Activated naive CD8-positive, alpha-beta T cell (primary cell): Measurements from ENCODE around the gene AFP.

Experiments used
- H3K27ac Mint-ChIP-seq: one replicate; pipeline ENCODE4 v1.8.0; 2021; ENCODE audit warnings: mixed read lengths
- H3K27me3 Mint-ChIP-seq: one replicate; pipeline ENCODE4 v1.8.0; 2021; ENCODE audit warnings: mixed read lengths
- H3K36me3 Mint-ChIP-seq: one replicate; pipeline ENCODE4 v1.8.0; 2021; ENCODE audit warnings: mixed read lengths
- H3K4me1 Mint-ChIP-seq: one replicate; pipeline ENCODE4 v1.8.0; 2021; ENCODE audit warnings: low read depth, mixed read lengths
- H3K4me3 Mint-ChIP-seq: one replicate; pipeline ENCODE4 v1.8.0; 2021; ENCODE audit warnings: mild to moderate bottlenecking, mixed read lengths
- H3K9me3 Mint-ChIP-seq: one replicate; pipeline ENCODE4 v1.8.0; 2021; ENCODE audit warnings: low read depth, mixed read lengths

AFP gene

DNA sequence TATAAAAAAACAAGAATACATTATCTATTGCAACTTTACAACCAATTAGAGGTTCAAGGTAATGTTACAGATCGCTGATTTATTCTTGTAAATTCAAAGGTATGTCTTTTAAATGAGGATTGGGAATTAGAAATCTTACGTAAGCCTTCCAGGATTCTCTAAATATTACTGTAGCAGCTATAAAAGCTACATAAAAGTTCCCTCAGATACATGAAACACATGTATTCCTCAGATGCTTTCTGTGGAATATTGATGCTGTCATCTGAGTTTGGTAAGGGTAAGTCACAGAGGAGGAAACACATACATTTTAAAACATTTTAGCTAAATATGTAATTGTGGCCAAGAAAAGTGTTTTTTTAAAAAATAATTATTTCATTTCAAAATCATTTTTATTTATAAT, 3.4 kb downstream of the AFP start:
- H3K36me3 Mint-ChIP-seq = no peaks in the 10 kb centered on the region
- no peaks in the 10 kb centered on the region for H3K9me3 Mint-ChIP-seq
- H3K4me3 Mint-ChIP-seq = no peak overlapping the region
- H3K27me3 Mint-ChIP-seq = peaks cover 9% of the 10 kb centered on the region
- H3K4me1 Mint-ChIP-seq = no peaks in the 10 kb centered on the region
- H3K27ac Mint-ChIP-seq = no peak overlapping the region

DNA sequence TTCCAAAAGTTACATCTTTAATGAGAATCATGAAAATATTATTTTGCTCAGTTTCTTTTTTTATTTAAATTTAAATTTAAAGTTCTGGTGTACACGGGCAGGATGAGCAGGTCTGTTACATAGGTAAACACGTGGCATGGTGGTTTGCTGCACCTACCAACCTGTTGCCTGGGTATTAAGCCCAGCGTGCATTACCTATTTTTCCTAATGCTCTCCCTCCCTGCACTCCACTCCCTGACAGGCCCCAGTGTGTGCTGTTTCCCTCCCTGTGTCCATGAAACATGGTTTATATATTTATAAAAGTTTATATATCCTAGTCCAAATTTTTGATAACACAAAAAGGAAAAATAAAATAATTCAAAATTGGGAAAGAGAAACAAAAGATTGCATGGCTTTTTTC, 4.0 kb downstream of the AFP start:
- H3K36me3 Mint-ChIP-seq = no peaks in the 10 kb centered on the region
- H3K27ac Mint-ChIP-seq = no peak overlapping the region

DNA sequence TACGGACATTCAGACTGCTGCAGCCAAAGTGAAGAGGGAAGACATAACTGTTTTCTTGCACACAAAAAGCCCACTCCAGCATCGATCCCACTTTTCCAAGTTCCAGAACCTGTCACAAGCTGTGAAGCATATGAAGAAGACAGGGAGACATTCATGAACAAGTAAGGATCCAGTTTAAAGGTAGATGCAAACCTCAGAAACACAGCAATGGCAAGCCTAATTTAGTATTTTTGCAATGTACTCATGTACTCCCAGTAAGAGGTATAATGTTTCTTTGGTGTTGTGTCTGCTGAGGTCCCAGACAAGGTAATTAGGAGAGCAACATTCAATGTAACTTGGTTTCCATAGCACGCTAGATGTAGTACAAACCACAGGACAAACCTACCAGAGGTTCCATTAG, 4.6 kb downstream of the AFP start:
- H3K4me3 Mint-ChIP-seq = no peak overlapping the region
- no peak overlapping the region for H3K27ac Mint-ChIP-seq
- peaks cover 9% of the 10 kb centered on the region for H3K27me3 Mint-ChIP-seq
- H3K9me3 Mint-ChIP-seq = no peaks in the 10 kb centered on the region
- H3K4me1 Mint-ChIP-seq = no peaks in the 10 kb centered on the region
- H3K36me3 Mint-ChIP-seq = no peaks in the 10 kb centered on the region

More for the DNA sequence above, 4.0 kb downstream of the AFP start:
- no peaks in the 10 kb centered on the region for H3K9me3 Mint-ChIP-seq
- peaks cover 9% of the 10 kb centered on the region for H3K27me3 Mint-ChIP-seq
- no peak overlapping the region for H3K4me3 Mint-ChIP-seq
- H3K4me1 Mint-ChIP-seq = no peaks in the 10 kb centered on the region

DNA sequence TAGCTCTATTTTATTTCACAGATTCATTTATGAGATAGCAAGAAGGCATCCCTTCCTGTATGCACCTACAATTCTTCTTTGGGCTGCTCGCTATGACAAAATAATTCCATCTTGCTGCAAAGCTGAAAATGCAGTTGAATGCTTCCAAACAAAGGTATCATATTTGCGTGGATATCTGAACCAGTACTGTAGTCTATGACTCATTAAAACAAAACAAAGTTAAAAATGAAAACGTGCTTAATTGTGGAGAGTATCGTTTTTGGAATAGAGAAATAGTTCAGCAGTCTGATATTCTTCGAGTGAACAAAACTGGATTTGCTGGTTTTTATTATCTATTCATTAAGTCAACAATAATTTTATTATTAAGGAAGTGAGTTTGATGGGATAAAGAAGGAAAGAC, 6.3 kb downstream of the AFP start:
- Mint-ChIP-seq H3K4me1 (no peaks in the 10 kb centered on the region), H3K27ac (no peak overlapping the region), H3K27me3 (peaks cover 5% of the 10 kb centered on the region)

DNA sequence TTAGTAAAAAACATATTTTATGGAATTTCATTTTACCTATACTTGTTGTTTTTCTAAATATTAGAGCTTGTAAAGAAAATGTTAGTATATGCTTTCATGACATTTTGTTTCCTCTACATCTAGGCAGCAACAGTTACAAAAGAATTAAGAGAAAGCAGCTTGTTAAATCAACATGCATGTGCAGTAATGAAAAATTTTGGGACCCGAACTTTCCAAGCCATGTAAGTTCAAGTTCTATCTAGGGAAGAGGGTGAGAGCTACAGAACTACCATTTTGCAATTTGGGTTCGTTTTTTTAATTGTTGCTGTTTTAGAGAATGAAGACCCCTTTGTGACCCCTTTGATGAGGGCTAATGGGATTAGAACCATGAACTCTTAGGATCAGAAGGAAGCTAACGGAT, 7.2 kb downstream of the AFP start:
- Mint-ChIP-seq H3K9me3 (no peaks in the 10 kb centered on the region), H3K4me3 (no peak overlapping the region), H3K27me3 (peaks cover 6% of the 10 kb centered on the region), H3K27ac (no peak overlapping the region), H3K4me1 (no peaks in the 10 kb centered on the region), H3K36me3 (no peaks in the 10 kb centered on the region)

More for the DNA sequence above, 6.3 kb downstream of the AFP start:
- Mint-ChIP-seq H3K36me3 (no peaks in the 10 kb centered on the region), H3K4me3 (no peak overlapping the region), H3K9me3 (no peaks in the 10 kb centered on the region)

DNA sequence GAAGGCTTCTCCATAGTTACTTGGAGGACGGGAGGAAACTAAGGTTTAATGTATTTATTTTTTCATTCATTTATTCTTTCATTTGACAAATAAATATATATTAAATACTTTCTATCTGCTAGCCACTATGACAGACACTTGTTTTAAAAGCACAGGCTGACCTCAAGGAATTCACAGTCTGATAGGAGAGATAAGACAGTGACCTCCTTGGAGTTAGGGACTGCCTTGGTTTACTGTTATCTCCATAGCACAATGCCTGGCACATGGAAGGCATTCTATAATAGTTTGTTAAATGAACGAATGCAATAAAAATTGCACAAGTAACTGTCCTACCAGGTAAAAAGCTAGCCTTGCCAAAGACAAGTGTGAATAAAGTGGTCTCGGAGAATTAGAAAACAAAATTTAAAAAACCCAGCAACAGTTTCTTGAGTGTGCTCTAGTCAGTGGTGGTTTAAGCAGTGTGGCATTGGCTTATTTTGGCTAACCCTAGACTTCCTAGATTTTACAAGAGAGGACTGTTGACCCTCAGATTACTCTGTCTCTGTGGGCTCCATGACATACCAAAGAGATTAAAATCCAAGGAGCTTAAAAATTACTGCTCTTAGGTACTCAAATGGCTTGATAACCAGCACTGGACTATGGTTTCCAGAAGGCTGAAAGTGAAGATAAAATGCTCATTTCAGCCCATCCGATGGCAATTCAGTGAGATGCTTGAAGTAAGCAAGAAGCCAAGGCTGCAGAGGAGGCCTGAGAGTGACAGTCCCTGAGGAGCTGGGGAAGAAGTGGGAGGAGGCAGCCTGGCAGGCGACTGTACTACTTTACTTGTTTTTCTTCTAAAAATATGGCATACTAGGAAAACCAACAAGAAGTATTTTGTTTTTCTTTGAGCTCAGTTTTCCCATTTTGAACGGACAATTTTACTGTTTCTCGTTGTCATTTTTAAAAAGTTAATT, 9.6 kb downstream of the AFP start:
- Mint-ChIP-seq H3K4me3 (no peak overlapping the region), H3K27ac (no peak overlapping the region), H3K36me3 (no peaks in the 10 kb centered on the region), H3K27me3 (peaks cover 3% of the 10 kb centered on the region), H3K9me3 (no peaks in the 10 kb centered on the region), H3K4me1 (no peaks in the 10 kb centered on the region)

DNA sequence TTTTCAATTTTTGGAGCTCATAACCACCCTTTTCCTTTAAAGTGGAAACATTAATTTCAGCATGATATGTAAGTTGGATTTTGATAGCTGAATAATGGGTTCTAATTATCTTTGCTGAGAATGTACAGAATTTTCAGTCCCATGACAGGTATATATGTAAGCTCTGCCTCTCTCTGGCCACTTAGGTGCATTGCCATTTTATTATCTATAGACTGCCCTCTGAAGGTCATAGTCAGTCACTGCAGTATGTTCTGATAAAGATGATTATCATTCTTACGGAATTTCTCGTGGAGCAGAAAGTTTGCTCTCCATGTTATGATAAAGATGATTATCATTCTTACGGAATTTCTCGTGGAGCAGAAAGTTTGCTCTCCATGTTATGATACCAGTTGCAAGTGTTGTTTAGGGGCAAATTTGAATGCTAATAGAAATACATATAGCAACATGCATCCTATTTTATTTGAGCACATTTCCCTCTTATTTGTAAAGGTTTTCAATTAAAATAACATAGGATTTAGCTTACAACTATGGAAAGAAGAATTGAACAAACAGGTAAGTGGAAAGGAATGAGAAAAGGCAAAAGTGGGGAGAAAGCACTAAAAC, 10.4 kb downstream of the AFP start:
- no peak overlapping the region for H3K4me3 Mint-ChIP-seq
- no peak overlapping the region for H3K27ac Mint-ChIP-seq
- no peaks in the 10 kb centered on the region for H3K9me3 Mint-ChIP-seq
- H3K36me3 Mint-ChIP-seq = no peaks in the 10 kb centered on the region
- peaks cover 2% of the 10 kb centered on the region for H3K27me3 Mint-ChIP-seq
- H3K4me1 Mint-ChIP-seq = no peaks in the 10 kb centered on the region

DNA sequence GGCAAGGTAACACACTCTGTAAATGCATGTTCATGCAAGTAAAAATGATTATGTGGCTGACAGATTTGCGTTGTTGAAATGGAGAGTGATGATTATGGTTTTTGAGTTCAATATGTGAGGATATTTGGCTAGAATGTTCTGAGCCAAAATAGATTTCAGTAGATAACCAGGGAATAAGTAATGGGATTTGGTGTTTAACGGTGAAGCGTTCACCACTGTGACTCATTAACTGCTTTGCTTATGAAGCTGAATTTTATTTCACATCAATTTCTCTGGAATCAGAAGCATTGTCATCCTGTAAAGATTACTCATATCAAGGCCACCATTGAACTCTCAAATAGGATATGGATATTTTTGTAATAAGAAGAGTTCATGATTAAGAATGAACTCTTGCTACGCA, 11.7 kb downstream of the AFP start:
- Mint-ChIP-seq H3K4me3 (no peak overlapping the region), H3K9me3 (no peaks in the 10 kb centered on the region), H3K4me1 (no peaks in the 10 kb centered on the region), H3K36me3 (no peaks in the 10 kb centered on the region), H3K27me3 (peaks cover 2% of the 10 kb centered on the region), H3K27ac (no peak overlapping the region)

DNA sequence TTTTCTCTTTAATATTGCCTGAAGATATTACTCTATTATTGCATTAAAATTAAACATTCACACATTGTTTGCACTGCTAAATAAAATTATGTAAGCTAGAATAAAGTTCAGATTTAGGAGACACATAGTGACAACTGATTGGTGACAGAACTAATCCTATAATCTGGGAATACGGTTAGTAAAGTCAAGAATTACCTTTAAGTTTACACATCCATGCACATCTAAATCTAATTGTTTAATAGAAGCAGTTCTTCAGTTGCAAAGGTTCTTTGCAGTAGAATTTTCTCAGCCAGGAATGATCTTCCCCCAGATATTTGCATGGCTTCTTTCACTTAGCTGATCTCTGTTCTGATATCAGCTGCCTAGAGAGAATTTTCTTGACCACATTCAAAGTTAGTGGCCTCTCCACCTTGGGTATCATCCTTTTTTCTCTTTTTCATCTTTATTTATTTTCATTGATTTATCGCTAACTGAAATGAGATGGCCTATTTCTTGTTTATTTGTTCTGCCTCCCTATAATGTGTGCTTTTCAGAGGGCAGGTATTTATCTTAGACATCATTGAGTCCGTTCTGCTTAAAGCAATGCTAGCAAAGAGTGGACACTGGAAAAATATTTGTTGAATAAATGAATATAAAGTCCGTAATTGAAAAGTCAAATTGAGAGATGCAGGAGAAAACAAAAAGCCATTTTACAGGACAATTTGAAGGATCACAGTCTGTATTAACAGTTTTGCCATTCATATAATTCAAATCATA, 12.6 kb downstream of the AFP start:
- peaks cover 2% of the 10 kb centered on the region for H3K27me3 Mint-ChIP-seq
- no peak overlapping the region for H3K27ac Mint-ChIP-seq
- no peaks in the 10 kb centered on the region for H3K36me3 Mint-ChIP-seq

DNA sequence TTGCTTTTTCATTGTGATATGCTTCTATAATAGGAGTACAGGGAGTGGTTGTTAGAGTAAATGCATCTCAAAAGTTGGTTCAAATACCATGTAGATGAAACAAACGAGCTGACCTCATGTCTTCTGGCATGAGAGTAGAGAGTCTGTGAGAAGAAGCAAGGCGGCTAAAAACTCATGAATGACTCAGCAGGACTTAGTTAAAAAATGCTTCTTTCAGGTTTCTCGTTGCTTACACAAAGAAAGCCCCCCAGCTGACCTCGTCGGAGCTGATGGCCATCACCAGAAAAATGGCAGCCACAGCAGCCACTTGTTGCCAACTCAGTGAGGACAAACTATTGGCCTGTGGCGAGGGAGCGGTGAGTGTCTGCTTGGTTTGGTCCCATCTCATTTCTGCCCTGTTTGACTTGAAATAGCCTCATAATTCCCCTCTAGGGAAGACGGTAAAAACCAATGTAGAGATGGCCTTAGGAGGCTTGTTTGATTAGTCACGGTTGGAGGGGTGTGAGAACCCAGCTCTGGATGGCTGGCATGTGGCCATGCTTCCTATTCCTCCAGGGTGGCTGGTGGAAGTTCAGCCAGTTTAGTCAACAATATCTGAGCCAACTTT, 14.5 kb downstream of the AFP start:
- Mint-ChIP-seq H3K36me3 (no peaks in the 10 kb centered on the region), H3K27me3 (peaks cover 2% of the 10 kb centered on the region), H3K4me1 (no peaks in the 10 kb centered on the region), H3K9me3 (no peaks in the 10 kb centered on the region), H3K4me3 (no peak overlapping the region), H3K27ac (no peak overlapping the region)

More for the DNA sequence above, 12.6 kb downstream of the AFP start:
- Mint-ChIP-seq H3K4me1 (no peaks in the 10 kb centered on the region), H3K4me3 (no peak overlapping the region), H3K9me3 (no peaks in the 10 kb centered on the region)

DNA sequence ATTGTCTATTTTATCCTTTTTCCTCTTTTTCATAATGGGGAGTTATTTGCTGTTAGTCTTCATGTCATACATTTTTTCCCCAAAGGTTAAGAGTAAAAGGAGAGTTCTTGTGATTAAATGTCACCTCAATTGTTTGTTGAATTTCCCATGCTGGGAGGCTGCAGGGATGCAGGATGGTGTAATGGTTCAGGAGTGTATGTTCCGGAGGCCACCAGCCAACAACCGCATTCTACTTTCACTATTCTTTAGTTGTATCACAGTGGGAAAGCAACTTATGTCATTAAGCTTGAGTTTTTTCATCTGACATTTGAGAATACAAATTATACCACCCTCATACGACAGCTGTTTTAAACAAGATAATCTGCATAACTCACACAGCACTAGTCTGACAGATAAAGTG, 15.4 kb downstream of the AFP start:
- Mint-ChIP-seq H3K4me3 (no peak overlapping the region), H3K9me3 (no peaks in the 10 kb centered on the region), H3K27ac (no peak overlapping the region), H3K27me3 (peaks cover 2% of the 10 kb centered on the region), H3K36me3 (no peaks in the 10 kb centered on the region), H3K4me1 (no peaks in the 10 kb centered on the region)

DNA sequence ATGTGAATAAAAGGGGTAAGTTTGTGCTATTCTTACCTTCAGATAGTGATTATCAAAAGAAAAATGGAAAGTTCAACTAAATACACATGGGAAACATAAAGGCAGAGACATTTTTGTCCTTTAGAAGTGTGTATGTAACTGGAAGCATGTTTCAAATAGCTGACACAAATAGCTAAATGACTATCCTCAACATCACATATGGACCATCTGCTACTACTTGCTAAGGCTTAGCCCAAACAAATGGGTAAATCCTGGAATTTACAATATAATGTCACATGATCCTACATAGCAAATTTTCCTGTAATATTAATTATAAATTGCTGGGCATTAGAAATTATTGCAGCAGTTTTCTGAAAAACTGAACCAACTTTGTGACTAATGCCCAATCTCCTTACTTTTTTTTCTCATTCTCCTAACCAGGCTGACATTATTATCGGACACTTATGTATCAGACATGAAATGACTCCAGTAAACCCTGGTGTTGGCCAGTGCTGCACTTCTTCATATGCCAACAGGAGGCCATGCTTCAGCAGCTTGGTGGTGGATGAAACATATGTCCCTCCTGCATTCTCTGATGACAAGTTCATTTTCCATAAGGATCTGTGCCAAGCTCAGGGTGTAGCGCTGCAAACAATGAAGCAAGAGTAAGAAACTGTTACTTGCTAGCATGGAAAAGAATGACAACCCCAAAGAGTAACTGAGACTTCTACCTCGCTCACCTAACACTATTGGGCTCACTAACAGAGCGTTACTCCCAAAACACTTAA, 16.1 kb downstream of the AFP start:
- H3K27ac Mint-ChIP-seq = no peak overlapping the region
- no peaks in the 10 kb centered on the region for H3K36me3 Mint-ChIP-seq
- H3K27me3 Mint-ChIP-seq = peaks cover 2% of the 10 kb centered on the region
- H3K4me1 Mint-ChIP-seq = no peaks in the 10 kb centered on the region
- no peaks in the 10 kb centered on the region for H3K9me3 Mint-ChIP-seq
- H3K4me3 Mint-ChIP-seq = no peak overlapping the region

DNA sequence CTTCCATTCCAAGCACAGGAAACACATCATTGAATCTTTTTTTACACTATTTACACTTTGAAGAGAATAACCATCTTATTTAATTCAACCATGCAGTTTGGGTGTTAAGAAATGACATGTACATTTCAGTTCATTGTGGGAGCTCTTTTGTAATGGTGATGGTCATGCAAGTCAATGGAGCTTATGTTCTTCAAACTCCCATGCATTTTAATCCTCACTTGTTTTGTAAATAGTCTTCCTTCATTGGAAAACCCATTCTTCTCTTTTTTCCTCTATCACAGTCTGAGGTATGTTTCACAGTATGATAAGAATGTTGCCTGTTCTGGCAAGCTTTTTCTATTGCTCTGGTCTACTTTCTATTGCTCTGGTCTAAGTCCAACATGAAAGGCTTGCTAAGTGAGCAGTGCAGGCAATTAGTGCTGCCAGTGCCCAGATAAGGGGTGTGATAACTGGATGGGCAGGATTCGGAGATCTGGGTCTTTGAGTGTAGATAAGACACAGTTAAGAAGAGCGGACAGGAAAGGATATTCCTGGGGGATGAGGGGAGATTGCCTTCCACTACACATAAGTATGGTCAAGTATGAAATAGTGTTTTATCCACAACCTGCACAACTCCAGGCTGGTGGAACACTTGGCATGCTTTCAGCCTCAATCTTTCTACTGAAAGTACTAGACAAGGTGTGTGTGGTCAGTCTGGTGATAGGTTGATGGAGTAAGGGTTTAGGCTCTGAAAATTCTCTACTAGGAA, 17.1 kb downstream of the AFP start:
- H3K9me3 Mint-ChIP-seq = no peaks in the 10 kb centered on the region
- H3K4me1 Mint-ChIP-seq = no peaks in the 10 kb centered on the region
- peaks cover 2% of the 10 kb centered on the region for H3K27me3 Mint-ChIP-seq
- H3K27ac Mint-ChIP-seq = no peak overlapping the region
- no peaks in the 10 kb centered on the region for H3K36me3 Mint-ChIP-seq
- no peak overlapping the region for H3K4me3 Mint-ChIP-seq

DNA sequence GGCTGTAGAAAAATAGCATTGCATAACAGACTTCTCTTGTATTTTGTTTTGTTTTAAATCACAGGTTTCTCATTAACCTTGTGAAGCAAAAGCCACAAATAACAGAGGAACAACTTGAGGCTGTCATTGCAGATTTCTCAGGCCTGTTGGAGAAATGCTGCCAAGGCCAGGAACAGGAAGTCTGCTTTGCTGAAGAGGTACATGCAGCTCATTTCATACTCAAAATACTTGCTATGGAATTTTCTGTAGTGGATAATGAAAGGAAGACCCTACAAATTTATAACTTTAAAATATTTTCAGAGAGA, 17.6 kb downstream of the AFP start:
- Mint-ChIP-seq H3K4me1 (no peaks in the 10 kb centered on the region), H3K36me3 (no peaks in the 10 kb centered on the region), H3K27ac (no peak overlapping the region), H3K27me3 (peaks cover 2% of the 10 kb centered on the region), H3K9me3 (no peaks in the 10 kb centered on the region), H3K4me3 (no peak overlapping the region)
